Measurements from ENCODE around the gene CFAP77.

The CFAP77 gene

DNA sequence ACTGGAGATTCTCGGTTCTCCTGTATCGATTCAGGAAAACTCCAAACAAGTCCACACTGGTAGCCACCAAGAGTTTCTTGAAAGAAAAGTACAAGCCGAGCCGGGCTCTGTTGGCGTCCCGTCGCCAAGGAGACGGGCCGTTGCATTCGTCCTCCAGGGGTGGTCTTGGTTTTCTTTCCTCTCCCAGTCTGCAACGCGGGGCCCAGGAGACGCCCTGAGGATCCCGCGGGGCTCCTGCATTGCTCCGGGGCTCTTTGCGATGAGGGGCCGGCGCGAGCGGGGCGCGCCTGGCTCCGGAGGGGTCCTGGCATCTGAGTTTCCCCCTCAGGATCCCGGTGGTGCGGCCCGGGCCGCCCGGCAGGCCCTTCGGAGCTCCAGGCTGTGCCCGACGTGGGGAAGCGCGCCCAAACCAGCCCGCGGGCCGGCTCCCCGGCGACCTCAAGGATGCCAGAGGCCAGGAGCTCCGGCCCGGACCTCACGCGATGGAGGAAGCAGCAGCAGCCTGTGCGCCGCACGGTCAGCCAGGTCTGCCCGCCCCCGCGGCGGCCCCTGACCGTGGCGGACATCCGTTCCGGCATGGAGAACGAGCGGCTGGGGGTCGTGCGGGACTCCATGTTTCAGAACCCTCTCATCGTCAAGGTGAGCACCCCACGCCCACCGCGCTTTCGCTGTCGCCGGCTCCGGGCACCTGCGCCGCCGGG is at the start of gene CFAP77:
TSS of gene CFAP77 (plus strand) at position 384 of the 701 bp plus-strand sequence. CDS start at position 445, 61 bp downstream.
- no peak for DNase-seq (ENCODE audit: low read depth, low spot score)
- TF ChIP-seq YY1 (IDR thresholded peaks at IDR 0.05; ENCODE audit: insufficient read depth, insufficient read length): no peak
- TF ChIP-seq ZNF274 (IDR thresholded peaks at IDR 0.05; ENCODE audit: low read depth, low read length): no peak
- no peak for TF ChIP-seq SUZ12 (IDR thresholded peaks at IDR 0.05; ENCODE audit: extremely low read depth, insufficient read depth, insufficient read length)
- peaks cover 47% of the 10 kb centered on the region for H3K27me3 ChIP-seq (ENCODE audit: insufficient read depth, insufficient read length)
- H3K4me1 ChIP-seq (ENCODE audit: insufficient read depth, insufficient read length): peaks cover 6% of the 10 kb centered on the region
- H3K36me3 ChIP-seq (ENCODE audit: insufficient read depth, insufficient read length, low read length): no peaks in the 10 kb centered on the region
- H3K9me3 ChIP-seq (ENCODE audit: insufficient read depth, low read length): no peaks in the 10 kb centered on the region
- H3K4me3 ChIP-seq (ENCODE audit: insufficient read length, low read depth): peak within 1 kb of the TSS; percentile 64
- H3K9ac ChIP-seq (ENCODE audit: insufficient read length, low read depth): peak within 1 kb of the TSS; percentile 70

DNA sequence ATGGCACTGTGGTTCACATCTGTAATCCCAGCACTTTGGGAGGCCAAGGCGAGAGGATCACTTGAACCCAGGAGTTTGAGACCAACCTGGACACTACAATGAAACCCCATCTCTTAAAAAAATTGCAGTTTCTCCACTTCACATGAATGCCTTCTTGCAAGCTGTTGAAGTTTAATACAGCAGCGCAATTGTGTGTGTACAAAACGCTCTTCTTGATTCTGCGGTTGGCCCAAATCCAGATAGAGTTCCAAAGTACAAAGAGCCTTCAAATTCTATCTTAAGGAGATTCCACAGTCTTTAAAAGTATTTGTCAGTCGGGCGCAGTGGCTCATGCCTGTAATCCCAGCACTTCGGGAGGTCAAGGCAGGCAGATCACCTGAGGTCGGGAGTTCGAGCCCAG is 45.9 kb upstream of the CFAP77 start:
- Histone ChIP-seq H3K36me3 (ENCODE audit: insufficient read depth, insufficient read length, low read length) (no peaks in the 10 kb centered on the region), H3K27me3 (ENCODE audit: insufficient read depth, insufficient read length) (no peaks in the 10 kb centered on the region), H3K4me1 (ENCODE audit: insufficient read depth, insufficient read length) (no peaks in the 10 kb centered on the region), H3K9me3 (ENCODE audit: insufficient read depth, low read length) (no peaks in the 10 kb centered on the region), H3K9ac (ENCODE audit: insufficient read length, low read depth) (no peak overlapping the region), H3K4me3 (ENCODE audit: insufficient read length, low read depth) (no peak overlapping the region)
- no peak for DNase-seq (ENCODE audit: low read depth, low spot score)
- TF ChIP-seq SUZ12 (IDR thresholded peaks at IDR 0.05; ENCODE audit: extremely low read depth, insufficient read depth, insufficient read length): no peak
- no peak for TF ChIP-seq ZNF274 (IDR thresholded peaks at IDR 0.05; ENCODE audit: low read depth, low read length)
- TF ChIP-seq YY1 (IDR thresholded peaks at IDR 0.05; ENCODE audit: insufficient read depth, insufficient read length): no peak

DNA sequence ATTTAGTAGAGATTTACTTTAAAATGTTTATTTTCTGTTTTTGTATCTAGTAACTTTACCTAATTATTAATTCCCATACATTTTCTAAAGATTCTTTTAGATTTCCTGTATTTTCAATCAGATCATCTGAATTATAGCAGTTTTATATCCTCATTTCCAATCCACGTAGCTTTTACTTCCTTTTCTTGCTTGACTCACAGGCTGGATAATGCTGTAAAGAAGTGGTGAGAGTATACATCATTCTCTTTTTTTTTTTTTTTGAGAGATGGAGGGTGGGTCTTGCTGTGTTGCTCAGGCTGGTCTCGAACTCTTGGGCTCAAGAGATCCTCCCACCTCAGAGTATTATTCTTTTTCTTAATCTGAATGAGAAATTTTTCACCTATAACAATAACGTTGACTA is 44.0 kb upstream of the CFAP77 start:
- Histone ChIP-seq H3K36me3 (ENCODE audit: insufficient read depth, insufficient read length, low read length) (no peaks in the 10 kb centered on the region), H3K9me3 (ENCODE audit: insufficient read depth, low read length) (no peaks in the 10 kb centered on the region), H3K9ac (ENCODE audit: insufficient read length, low read depth) (no peak overlapping the region), H3K4me3 (ENCODE audit: insufficient read length, low read depth) (no peak overlapping the region), H3K4me1 (ENCODE audit: insufficient read depth, insufficient read length) (no peaks in the 10 kb centered on the region), H3K27me3 (ENCODE audit: insufficient read depth, insufficient read length) (no peaks in the 10 kb centered on the region)
- TF ChIP-seq YY1 (IDR thresholded peaks at IDR 0.05; ENCODE audit: insufficient read depth, insufficient read length) (no peak), SUZ12 (IDR thresholded peaks at IDR 0.05; ENCODE audit: extremely low read depth, insufficient read depth, insufficient read length) (no peak), ZNF274 (IDR thresholded peaks at IDR 0.05; ENCODE audit: low read depth, low read length) (no peak)
- no peak for DNase-seq (ENCODE audit: low read depth, low spot score)

DNA sequence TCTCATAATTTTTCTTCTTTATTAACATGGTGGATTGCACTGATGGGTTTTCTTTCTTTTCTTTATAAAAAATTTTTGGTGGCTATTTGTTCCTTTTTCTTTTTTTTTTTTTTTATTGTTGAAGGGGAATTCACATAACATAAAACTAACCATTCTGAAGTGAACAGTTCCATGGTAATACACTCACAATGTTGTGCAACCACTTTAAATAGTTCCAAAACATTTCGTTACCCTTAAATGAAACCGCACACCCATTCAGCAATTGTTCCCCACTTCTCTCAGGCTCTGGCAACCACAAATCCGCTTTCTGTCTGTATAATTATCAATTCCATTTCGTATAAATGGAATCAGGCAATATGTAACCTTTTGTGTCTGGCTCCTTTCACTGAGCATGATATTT is 43.5 kb upstream of the CFAP77 start:
- no peaks in the 10 kb centered on the region for H3K9me3 ChIP-seq (ENCODE audit: insufficient read depth, low read length)
- no peaks in the 10 kb centered on the region for H3K36me3 ChIP-seq (ENCODE audit: insufficient read depth, insufficient read length, low read length)
- H3K4me3 ChIP-seq (ENCODE audit: insufficient read length, low read depth): no peak overlapping the region
- no peak for TF ChIP-seq YY1 (IDR thresholded peaks at IDR 0.05; ENCODE audit: insufficient read depth, insufficient read length)
- no peak for TF ChIP-seq ZNF274 (IDR thresholded peaks at IDR 0.05; ENCODE audit: low read depth, low read length)
- TF ChIP-seq SUZ12 (IDR thresholded peaks at IDR 0.05; ENCODE audit: extremely low read depth, insufficient read depth, insufficient read length): no peak
- no peak for DNase-seq (ENCODE audit: low read depth, low spot score)
- H3K27me3 ChIP-seq (ENCODE audit: insufficient read depth, insufficient read length): no peaks in the 10 kb centered on the region
- H3K4me1 ChIP-seq (ENCODE audit: insufficient read depth, insufficient read length): no peaks in the 10 kb centered on the region
- no peak overlapping the region for H3K9ac ChIP-seq (ENCODE audit: insufficient read length, low read depth)

- H3K9me3 ChIP-seq (ENCODE audit: insufficient read depth, low read length): no peaks in the 10 kb centered on the region
- no peak overlapping the region for H3K9ac ChIP-seq (ENCODE audit: insufficient read length, low read depth)
- H3K36me3 ChIP-seq (ENCODE audit: insufficient read depth, insufficient read length, low read length): no peaks in the 10 kb centered on the region
- H3K4me1 ChIP-seq (ENCODE audit: insufficient read depth, insufficient read length): no peaks in the 10 kb centered on the region
- H3K27me3 ChIP-seq (ENCODE audit: insufficient read depth, insufficient read length): no peaks in the 10 kb centered on the region
- TF ChIP-seq ZNF274 (IDR thresholded peaks at IDR 0.05; ENCODE audit: low read depth, low read length) (no peak), SUZ12 (IDR thresholded peaks at IDR 0.05; ENCODE audit: extremely low read depth, insufficient read depth, insufficient read length) (no peak), YY1 (IDR thresholded peaks at IDR 0.05; ENCODE audit: insufficient read depth, insufficient read length) (no peak)
- no peak overlapping the region for H3K4me3 ChIP-seq (ENCODE audit: insufficient read length, low read depth)
- no peak for DNase-seq (ENCODE audit: low read depth, low spot score)
Measured at GRCh38 chr9:132367613-132368313, 42.2 kb upstream of the CFAP77 start.

DNA sequence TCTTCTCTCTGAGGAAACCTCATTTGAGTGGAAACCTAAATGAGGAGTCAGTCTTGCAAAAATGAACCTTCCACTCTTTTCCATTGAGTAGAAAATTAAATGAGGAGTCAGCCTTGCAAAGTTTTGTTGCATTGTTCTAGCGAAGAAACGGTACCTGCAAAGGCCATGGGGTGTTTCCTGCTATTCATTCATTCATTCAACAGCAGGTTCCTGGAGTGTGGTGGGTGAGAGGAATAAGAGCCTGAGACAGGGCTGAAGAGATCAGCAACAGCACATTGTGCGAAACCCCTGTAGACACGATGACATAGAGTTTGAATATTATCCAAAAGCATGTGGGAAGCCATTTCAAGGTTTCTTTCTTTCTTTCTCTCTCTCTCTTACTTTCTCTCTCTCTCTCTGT is 40.6 kb upstream of the CFAP77 start:
- H3K36me3 ChIP-seq (ENCODE audit: insufficient read depth, insufficient read length, low read length): peaks cover 2% of the 10 kb centered on the region
- H3K27me3 ChIP-seq (ENCODE audit: insufficient read depth, insufficient read length): no peaks in the 10 kb centered on the region
- no peak overlapping the region for H3K4me3 ChIP-seq (ENCODE audit: insufficient read length, low read depth)
- no peak for DNase-seq (ENCODE audit: low read depth, low spot score)
- H3K9ac ChIP-seq (ENCODE audit: insufficient read length, low read depth): no peak overlapping the region
- TF ChIP-seq ZNF274 (IDR thresholded peaks at IDR 0.05; ENCODE audit: low read depth, low read length): no peak
- no peak for TF ChIP-seq SUZ12 (IDR thresholded peaks at IDR 0.05; ENCODE audit: extremely low read depth, insufficient read depth, insufficient read length)
- TF ChIP-seq YY1 (IDR thresholded peaks at IDR 0.05; ENCODE audit: insufficient read depth, insufficient read length): no peak
- H3K4me1 ChIP-seq (ENCODE audit: insufficient read depth, insufficient read length): no peaks in the 10 kb centered on the region
- no peaks in the 10 kb centered on the region for H3K9me3 ChIP-seq (ENCODE audit: insufficient read depth, low read length)

DNA sequence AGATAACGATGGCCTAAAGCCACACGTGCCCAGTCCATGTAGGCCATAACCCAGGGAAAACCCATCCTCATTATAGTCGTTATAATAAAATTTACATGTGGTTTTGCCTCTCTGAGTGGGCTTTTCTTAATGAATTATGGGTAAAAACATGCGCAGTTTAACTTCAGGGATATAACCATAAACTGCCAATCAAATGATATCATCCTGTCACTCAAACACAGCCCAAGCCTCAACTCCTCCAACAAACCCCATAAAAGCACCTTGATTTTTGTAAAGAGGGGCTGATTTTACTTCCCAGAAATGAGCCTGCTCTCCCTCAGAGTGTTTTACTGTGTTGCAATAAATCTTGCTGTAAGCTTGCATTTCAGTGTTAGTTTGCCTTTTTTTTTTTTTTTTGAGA is 39.4 kb upstream of the CFAP77 start:
- Histone ChIP-seq H3K27me3 (ENCODE audit: insufficient read depth, insufficient read length) (no peaks in the 10 kb centered on the region), H3K9me3 (ENCODE audit: insufficient read depth, low read length) (no peaks in the 10 kb centered on the region), H3K4me3 (ENCODE audit: insufficient read length, low read depth) (no peak overlapping the region), H3K36me3 (ENCODE audit: insufficient read depth, insufficient read length, low read length) (peaks cover 13% of the 10 kb centered on the region), H3K9ac (ENCODE audit: insufficient read length, low read depth) (no peak overlapping the region), H3K4me1 (ENCODE audit: insufficient read depth, insufficient read length) (no peaks in the 10 kb centered on the region)
- TF ChIP-seq ZNF274 (IDR thresholded peaks at IDR 0.05; ENCODE audit: low read depth, low read length) (no peak), YY1 (IDR thresholded peaks at IDR 0.05; ENCODE audit: insufficient read depth, insufficient read length) (no peak), SUZ12 (IDR thresholded peaks at IDR 0.05; ENCODE audit: extremely low read depth, insufficient read depth, insufficient read length) (no peak)
- no peak for DNase-seq (ENCODE audit: low read depth, low spot score)

Measured in NT2/D1 (cell line).